HG03432 (cell line): ENCODE measurements around the gene SNRK.

Source experiments
- ATAC-seq: cut with Tn5 transposase; IDR thresholded peaks from one replicate; pipeline ENCODE4 v1.9.1; 2021; ENCODE audit warnings: mild to moderate bottlenecking, moderate library complexity; ENCODE audit not compliant: unreplicated experiment

The SNRK gene, protein sequence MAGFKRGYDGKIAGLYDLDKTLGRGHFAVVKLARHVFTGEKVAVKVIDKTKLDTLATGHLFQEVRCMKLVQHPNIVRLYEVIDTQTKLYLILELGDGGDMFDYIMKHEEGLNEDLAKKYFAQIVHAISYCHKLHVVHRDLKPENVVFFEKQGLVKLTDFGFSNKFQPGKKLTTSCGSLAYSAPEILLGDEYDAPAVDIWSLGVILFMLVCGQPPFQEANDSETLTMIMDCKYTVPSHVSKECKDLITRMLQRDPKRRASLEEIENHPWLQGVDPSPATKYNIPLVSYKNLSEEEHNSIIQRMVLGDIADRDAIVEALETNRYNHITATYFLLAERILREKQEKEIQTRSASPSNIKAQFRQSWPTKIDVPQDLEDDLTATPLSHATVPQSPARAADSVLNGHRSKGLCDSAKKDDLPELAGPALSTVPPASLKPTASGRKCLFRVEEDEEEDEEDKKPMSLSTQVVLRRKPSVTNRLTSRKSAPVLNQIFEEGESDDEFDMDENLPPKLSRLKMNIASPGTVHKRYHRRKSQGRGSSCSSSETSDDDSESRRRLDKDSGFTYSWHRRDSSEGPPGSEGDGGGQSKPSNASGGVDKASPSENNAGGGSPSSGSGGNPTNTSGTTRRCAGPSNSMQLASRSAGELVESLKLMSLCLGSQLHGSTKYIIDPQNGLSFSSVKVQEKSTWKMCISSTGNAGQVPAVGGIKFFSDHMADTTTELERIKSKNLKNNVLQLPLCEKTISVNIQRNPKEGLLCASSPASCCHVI

GRCh38 chr3:43286115-43286840, at the start of gene SNRK:
SNRK (plus strand) TSS chr3:43286540; CDS start chr3:43303204, 16,664 bp downstream.
- peak; percentile 89 for ATAC-seq

- no peak for ATAC-seq
Measured at GRCh38 chr3:43238801-43239200, 47.5 kb upstream of the SNRK start.

GRCh38 chr3:43239755-43240154, 46.6 kb upstream of the SNRK start:
- ATAC-seq: no peak

- ATAC-seq: no peak
Measured at GRCh38 chr3:43243590-43244587, 42.5 kb upstream of the SNRK start.

DNA sequence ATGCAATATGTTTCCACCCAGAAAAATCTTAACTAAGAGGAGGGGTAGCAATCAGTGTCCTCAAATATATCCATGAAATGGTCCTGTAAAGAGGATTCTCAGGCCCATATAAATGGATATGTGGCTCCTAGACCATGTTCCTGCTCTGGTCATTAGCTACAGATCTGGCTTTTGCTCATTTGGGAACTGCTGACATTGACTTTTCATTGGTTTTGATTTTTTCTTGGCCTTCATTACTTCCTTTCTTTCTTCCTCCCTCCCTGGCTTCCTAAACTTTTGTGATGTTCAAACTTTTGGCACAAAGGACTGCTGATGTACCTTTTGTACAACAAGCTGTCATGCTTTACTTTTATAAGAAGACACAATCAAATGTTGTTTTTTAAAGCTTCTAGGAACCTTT, 41.6 kb upstream of the SNRK start:
- ATAC-seq: no peak

DNA sequence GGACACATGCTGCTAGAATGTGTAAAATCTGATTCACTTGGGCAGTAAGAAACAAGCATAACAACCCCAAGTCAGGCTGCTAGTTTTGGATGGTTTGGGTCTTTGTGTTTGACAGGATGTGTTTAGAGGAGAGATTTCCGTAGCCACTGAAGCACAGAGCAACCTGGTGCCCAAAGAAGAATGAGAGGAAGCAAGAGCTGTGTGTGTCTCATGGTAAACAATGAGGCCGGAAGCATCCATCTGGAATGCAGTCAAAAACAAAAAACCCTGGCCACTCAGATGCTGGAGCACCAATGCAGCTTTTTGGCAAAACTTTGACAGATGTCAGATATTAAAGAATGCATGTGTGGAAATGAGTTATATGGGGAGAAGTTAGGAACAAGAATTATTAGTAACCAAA, 39.4 kb upstream of the SNRK start:
- ATAC-seq: no peak

GRCh38 chr3:43247561-43248184, 38.7 kb upstream of the SNRK start:
- ATAC-seq: no peak

DNA sequence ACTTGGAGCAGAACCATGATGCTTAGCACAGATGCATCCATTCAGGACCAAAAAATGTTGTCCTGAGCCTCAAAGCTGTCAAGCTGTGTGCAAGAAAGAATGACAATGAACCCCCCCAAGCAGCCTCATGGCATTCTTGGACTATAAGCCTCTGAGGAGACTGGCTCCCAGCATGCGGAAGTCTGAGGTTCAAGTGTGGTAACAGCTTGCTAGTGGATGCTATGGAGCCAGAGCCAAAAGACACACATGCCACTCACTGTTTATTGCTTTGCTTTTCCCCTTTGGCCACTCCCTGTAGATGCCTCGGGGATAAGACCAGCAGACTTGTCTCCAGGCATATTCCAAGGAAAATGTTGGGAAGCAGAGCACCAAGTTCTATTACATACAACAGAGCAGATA, 38.2 kb upstream of the SNRK start:
- no peak for ATAC-seq

- ATAC-seq: no peak
Measured at GRCh38 chr3:43248973-43249372, 37.4 kb upstream of the SNRK start.

- ATAC-seq: no peak
Measured at GRCh38 chr3:43249405-43249804, 36.9 kb upstream of the SNRK start.

DNA sequence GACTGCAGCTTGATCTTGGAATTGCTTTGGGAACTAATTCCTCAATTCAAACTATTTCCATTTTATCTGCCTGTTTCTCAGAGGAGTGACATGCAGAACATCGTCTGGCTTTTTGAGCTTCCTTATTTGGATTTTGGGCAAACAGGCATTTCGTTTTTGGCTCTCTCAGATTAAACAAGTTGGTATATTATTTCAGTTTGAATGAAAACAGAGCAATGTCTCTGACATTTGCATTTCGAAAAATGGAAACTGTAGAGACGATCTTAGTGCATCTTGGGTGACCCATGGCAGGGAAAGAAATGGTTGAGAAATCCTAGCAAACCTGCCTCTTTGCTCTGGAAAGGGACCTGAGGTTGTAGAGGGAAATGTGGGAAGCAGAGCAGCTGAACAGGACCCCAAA, 33.0 kb upstream of the SNRK start:
- no peak for ATAC-seq

DNA sequence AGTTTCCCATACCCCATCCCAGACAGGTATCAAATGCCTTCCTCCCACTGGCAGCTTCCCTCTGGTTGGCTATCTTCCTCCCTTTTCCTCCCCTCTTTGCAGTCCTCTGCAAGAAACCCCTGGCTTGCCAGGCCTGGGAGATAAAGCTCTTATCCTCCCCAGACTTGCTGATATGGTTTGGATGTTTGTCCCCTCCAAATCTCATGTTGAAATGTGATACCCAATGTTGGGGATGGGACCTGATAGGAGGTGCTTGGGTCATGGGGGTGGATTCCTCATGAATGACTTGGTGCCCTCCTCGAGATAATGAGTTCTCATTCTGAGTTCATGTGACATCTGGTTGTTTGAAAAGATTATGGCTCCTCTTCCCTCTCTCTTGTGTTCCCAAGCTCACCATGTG, 32.2 kb upstream of the SNRK start:
- ATAC-seq: no peak

DNA sequence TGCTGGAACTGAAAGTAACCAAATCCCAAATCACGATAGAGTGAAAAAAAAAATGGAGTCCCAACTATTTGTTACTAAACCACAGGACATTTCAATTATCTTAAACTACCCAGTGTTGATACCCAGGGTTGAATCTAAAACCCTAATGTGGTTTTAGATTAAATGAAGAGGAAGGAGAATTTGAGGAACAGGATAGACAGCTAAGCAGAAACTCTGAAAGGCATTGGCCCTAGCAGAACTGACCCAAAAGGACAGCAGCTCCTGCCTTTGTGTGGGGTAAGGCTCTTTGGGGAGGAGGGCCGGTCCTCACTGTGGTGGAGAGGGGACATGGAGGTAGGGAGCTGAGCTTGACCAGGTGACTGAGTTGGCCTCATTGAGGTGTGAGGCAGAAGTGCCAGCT, 30.7 kb upstream of the SNRK start:
- no peak for ATAC-seq

- ATAC-seq: no peak
Measured at GRCh38 chr3:43256714-43257461, 29.5 kb upstream of the SNRK start.

- ATAC-seq: no peak
Measured at GRCh38 chr3:43257850-43258249, 28.5 kb upstream of the SNRK start.

- no peak for ATAC-seq
Measured at GRCh38 chr3:43259626-43260025, 26.7 kb upstream of the SNRK start.

DNA sequence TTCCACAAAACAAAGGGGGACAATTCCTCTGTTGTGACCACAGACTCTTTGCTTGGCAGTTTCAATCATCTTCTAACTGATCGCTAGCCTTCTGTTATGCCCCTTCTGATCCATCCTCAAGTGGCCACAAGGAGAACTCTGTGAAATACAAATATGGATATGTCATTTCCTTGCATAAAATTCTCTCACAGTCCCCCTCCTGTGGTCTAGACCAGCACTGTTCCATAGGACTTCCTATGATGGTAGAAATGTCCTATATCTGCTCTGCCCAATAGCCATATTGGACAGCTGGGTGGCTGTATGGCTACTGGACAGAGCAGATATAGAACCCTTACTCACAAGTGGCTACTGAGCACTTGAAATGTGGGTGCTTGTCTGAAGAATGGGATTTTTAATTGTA, 25.9 kb upstream of the SNRK start:
- ATAC-seq: no peak

DNA sequence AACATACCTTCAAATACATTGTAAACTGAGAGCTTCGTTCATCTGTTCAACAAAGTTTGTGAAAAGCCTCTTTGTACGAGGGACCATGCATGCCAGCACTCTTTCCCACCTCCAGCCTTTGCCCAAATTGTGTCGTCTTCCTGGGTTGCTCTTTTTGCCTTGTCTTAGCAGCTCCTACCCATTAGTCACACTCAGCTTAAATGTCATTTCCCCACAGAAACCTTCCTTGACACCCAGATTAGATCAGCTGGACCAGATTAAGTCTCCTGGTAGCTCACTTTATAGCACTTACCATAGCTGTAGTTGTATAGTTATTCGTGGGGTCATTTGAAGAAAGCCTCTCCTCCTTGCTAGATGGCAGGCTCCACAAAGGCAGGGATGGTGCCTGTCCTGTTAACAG, 24.1 kb upstream of the SNRK start:
- ATAC-seq: no peak

DNA sequence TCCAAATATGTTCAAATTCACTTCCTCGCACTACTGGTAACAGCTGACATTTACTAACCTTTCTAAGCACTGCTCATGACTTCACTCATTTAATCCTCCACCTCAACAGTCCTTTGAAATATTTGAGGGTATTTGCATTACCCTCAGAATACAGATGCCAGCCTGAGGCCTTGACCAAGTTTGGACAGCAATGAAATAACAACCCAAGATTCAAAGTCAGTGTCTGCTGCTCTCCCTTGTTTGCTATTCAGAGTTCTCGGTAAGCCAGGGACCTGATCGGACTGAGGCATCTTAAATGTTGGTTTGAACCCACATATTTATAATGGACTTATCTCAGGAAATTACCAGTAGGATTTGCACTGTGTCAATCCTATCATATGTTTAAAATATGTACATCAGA, 19.9 kb upstream of the SNRK start:
- ATAC-seq: no peak
